A549 (cell line): Measurements from ENCODE around the gene CNOT10. TPM values are rescaled to one million over a fixed set of nuclear protein-coding genes. Genes with fewer than 3 reads are reported as not detected.

ENCODE experiments used
- ATAC-seq, 2 experiments: fragments of 200-7000 bp in 1 of 2; fragments of >200 bp in 1 of 2; cut with Nextera tagmentation in 1 of 2; cut with Tn5 transposase in 1 of 2; 3 replicates each; pipeline versions ENCODE4 v1.8.0 to v1.9.1; 2018 to 2020; ENCODE audit warnings: mild to moderate bottlenecking in 1 of 2, moderate library complexity in 1 of 2
- CTCF ChIA-PET: fragments of 300-600 bp; sonication (Branson Sonifier 250); formaldehyde crosslinking; extraction: SDS; loops from one replicate; lab custom pipeline; 2021; ENCODE audit warnings: antibody characterized with exemption, inconsistent platforms; lab: Yijun Ruan, JAX
- POLR2A ChIA-PET: fragments of 350-600 bp; formaldehyde crosslinking; extraction: SDS; loops from one replicate; lab custom pipeline; 2021; ENCODE audit warnings: antibody characterized with exemption, inconsistent platforms; lab: Yijun Ruan, JAX
- DNase-seq, 2 experiments: peaks; one replicate each; pipeline versions ENCODE4 v3.0.0 to v3.0.0-alpha.2; 2011 to 2016; ENCODE audit warnings: low read depth in 1 of 2, low spot score in 1 of 2
- FAIRE-seq: peaks from 2 replicates; lab custom pipeline; 2011; peaks lifted over from hg19 to GRCh38; lab: Jason Lieb, UNC
- H3K27ac ChIP-seq, 2 experiments: fragments of >200 bp; sonication (Bioruptor Twin); formaldehyde crosslinking; 3 replicates each; pipeline ENCODE4 v1.5.1; 2016 to 2017
- H3K4me1 ChIP-seq: fragments of >200 bp; sonication (Bioruptor Twin); formaldehyde crosslinking; 3 replicates; pipeline ENCODE4 v1.6.1; 2016
- H3K4me2 ChIP-seq: fragments of >200 bp; sonication (Bioruptor Twin); formaldehyde crosslinking; 3 replicates; pipeline ENCODE4 v1.6.1; 2016
- H3K4me3 ChIP-seq: fragments of >200 bp; sonication (Bioruptor Twin); formaldehyde crosslinking; 3 replicates; pipeline ENCODE4 v1.5.1; 2016
- H3K9me3 ChIP-seq: fragments of >200 bp; sonication (Bioruptor Twin); formaldehyde crosslinking; 3 replicates; pipeline ENCODE4 v1.6.1; 2016
- ATOH8 ChIP-seq: fragments of 250-450 bp; sonication (Bioruptor Pico); IDR thresholded peaks from 2 replicates; pipeline ENCODE4 v1.5.0; 2020; ENCODE audit warnings: low read depth, mild to moderate bottlenecking, moderate library complexity
- BCL3 ChIP-seq: fragments of >200 bp; sonication (Bioruptor Twin); formaldehyde crosslinking; IDR thresholded peaks from 3 replicates; pipeline ENCODE4 v1.6.1; 2016
- CBX2 ChIP-seq: fragments of 200-600 bp; sonication (generic); IDR thresholded peaks from 2 replicates; pipeline ENCODE4 v1.6.1; 2016; ENCODE audit warnings: low read depth, mild to moderate bottlenecking, borderline replicate concordance
- EHMT2 ChIP-seq: fragments of 200-600 bp; sonication (generic); IDR thresholded peaks from 2 replicates; pipeline ENCODE4 v1.6.1; 2016; ENCODE audit warnings: antibody characterized with exemption, low read depth, mild to moderate bottlenecking, moderate library complexity
- ELK1 ChIP-seq: fragments of 150-350 bp; IDR thresholded peaks from 2 replicates; pipeline ENCODE4 v1.6.1; 2014; ENCODE audit warnings: low read depth, mild to moderate bottlenecking, low read length
- FOSB ChIP-seq: fragments of 250-450 bp; sonication (Bioruptor Pico); IDR thresholded peaks from 2 replicates; pipeline ENCODE4 v1.5.0; 2020; ENCODE audit warnings: mild to moderate bottlenecking, moderate library complexity
- FOSL2 ChIP-seq, 2 experiments: fragments of 450-650 bp in 1 of 2; fragments of >200 bp in 1 of 2; sonication (Bioruptor Twin) in 1 of 2; formaldehyde crosslinking; IDR thresholded peaks; 2 replicates each; pipeline versions ENCODE4 v1.5.0 to v1.6.1; 2016 to 2020; ENCODE audit warnings: mild to moderate bottlenecking in 1 of 2, moderate library complexity in 1 of 2
- GATA3 ChIP-seq: IDR thresholded peaks from 2 replicates; pipeline ENCODE4 v1.6.1; 2012; ENCODE audit warnings: borderline replicate concordance
- HDAC2 ChIP-seq: fragments of 200-600 bp; sonication (generic); IDR thresholded peaks from 2 replicates; pipeline ENCODE4 v1.6.1; 2016
- HOXB13 ChIP-seq: fragments of 250-450 bp; sonication (Bioruptor Pico); IDR thresholded peaks from 2 replicates; pipeline ENCODE4 v1.5.0; 2020; ENCODE audit warnings: low read depth, mild to moderate bottlenecking, moderate library complexity
- JUN ChIP-seq, 2 experiments: fragments of >200 bp; sonication (Bioruptor Twin); formaldehyde crosslinking; IDR thresholded peaks; 2 replicates in 1 of 2; 3 replicates in 1 of 2; pipeline ENCODE4 v1.6.1; 2016 to 2017
- JUNB ChIP-seq: fragments of >200 bp; sonication (Bioruptor Twin); formaldehyde crosslinking; IDR thresholded peaks from 2 replicates; pipeline ENCODE4 v1.6.1; 2016
- KDM1A ChIP-seq: fragments of 200-600 bp; sonication (generic); IDR thresholded peaks from 2 replicates; pipeline ENCODE4 v1.6.1; 2016; ENCODE audit warnings: low read depth, mild to moderate bottlenecking
- MAX ChIP-seq: IDR thresholded peaks from 2 replicates; pipeline ENCODE4 v1.6.1; 2012
- MAZ ChIP-seq: fragments of 150-350 bp; IDR thresholded peaks from 2 replicates; pipeline ENCODE4 v1.6.1; 2014; ENCODE audit warnings: antibody characterized with exemption, low read depth, low read length, borderline replicate concordance
- NFE2L2 ChIP-seq: fragments of 150-350 bp; conservative IDR thresholded peaks from 2 replicates; pipeline ENCODE4 v1.6.1; 2014; ENCODE audit warnings: low read length
- NPAS2 ChIP-seq: fragments of 250-450 bp; sonication (Bioruptor Pico); IDR thresholded peaks from 2 replicates; pipeline ENCODE4 v1.8.0; 2022; ENCODE audit warnings: mild to moderate bottlenecking, moderate library complexity, borderline replicate concordance
- NR3C1 ChIP-seq: fragments of >200 bp; sonication (Bioruptor Twin); formaldehyde crosslinking; IDR thresholded peaks from 3 replicates; pipeline ENCODE4 v1.6.1; 2017
- PHF8 ChIP-seq: fragments of 200-600 bp; sonication (generic); IDR thresholded peaks from 2 replicates; pipeline ENCODE4 v1.6.1; 2016; ENCODE audit warnings: low read depth, mild to moderate bottlenecking, antibody characterized with exemption, moderate library complexity, borderline replicate concordance
- POLR2A ChIP-seq: IDR thresholded peaks from 2 replicates; pipeline ENCODE4 v1.6.1; 2012; ENCODE audit warnings: mild to moderate bottlenecking, low read length
- POLR2AphosphoS2 ChIP-seq: conservative IDR thresholded peaks from 2 replicates; pipeline ENCODE4 v1.6.1; 2012; ENCODE audit warnings: low read length, improper control_type of control experiment, inconsistent platforms
- RAD21 ChIP-seq, 2 experiments: fragments of >200 bp in 1 of 2; sonication (Bioruptor Twin) in 1 of 2; formaldehyde crosslinking in 1 of 2; IDR thresholded peaks in 1 of 2; conservative IDR thresholded peaks in 1 of 2; 2 replicates in 1 of 2; 3 replicates in 1 of 2; pipeline ENCODE4 v1.6.1; 2012 to 2018; ENCODE audit warnings: inconsistent platforms in 1 of 2
- SMC3 ChIP-seq: fragments of >200 bp; sonication (Bioruptor Twin); formaldehyde crosslinking; IDR thresholded peaks from 3 replicates; pipeline ENCODE4 v1.6.1; 2018; ENCODE audit warnings: inconsistent platforms
- ZNF302 ChIP-seq: fragments of 250-450 bp; sonication (Bioruptor Pico); IDR thresholded peaks from 2 replicates; pipeline ENCODE4 v1.9.0; 2021; ENCODE audit warnings: inconsistent platforms, mild to moderate bottlenecking, moderate library complexity
- WGBS: methylation state at CpG from one replicate; pipeline ENCODE4 v1.1.6; 2017; ENCODE audit errors: missing lambda C conversion rate; 5-methylcytosine and 5-hydroxymethylcytosine counted together
- polyA plus RNA-seq, 4 experiments: library from polyadenylated mRNA; depleted of rRNA in 3 of 4; stranded (reverse); fragments of >200 nt; fragmentation: RNase III in 1 of 4; extraction: RNeasy Plus Mini Kit Qiagen cat#74134 plus additional on column Dnase treatment in 1 of 4; gene quantifications; 2 replicates in 3 of 4; 3 replicates in 1 of 4; pipeline ENCODE4 v1.2.3, GENCODE V29; 2011 to 2017

The CNOT10 gene
- polyA plus RNA-seq, 2 of the 4 experiments (the other 2 are of a cell fraction): 23.6 to 43.2 TPM

GRCh38 chr3:32699429-32699828 is 14.4 kb downstream of the CNOT10 start:
- 91% methylated on average over 2 of the region's 2 CpGs for WGBS
- Histone ChIP-seq H3K4me2 (no peak overlapping the region), H3K4me1 (peaks cover 6% of the 10 kb centered on the region; the same call in 1 of the 3 replicates), H3K9me3 (no peaks in the 10 kb centered on the region), H3K27ac (no peak overlapping the region), H3K4me3 (no peak overlapping the region)
- FAIRE-seq (no peak), ATAC-seq (no peak), DNase-seq (no peak)
- no peak for TF ChIP-seq HDAC2
- no peak for TF ChIP-seq ZNF302 (CRISPR knock-in tag)
- TF ChIP-seq SMC3: no peak
- TF ChIP-seq POLR2AphosphoS2: no peak
- TF ChIP-seq GATA3: no peak
- TF ChIP-seq JUNB: no peak
- no peak for TF ChIP-seq NFE2L2
- no peak for TF ChIP-seq RAD21 (conservative IDR thresholded peaks at IDR 0.05 in 1 of 2, IDR thresholded peaks at IDR 0.05 in 1 of 2)
- no peak for TF ChIP-seq PHF8
- TF ChIP-seq MAZ: no peak
- no peak for TF ChIP-seq POLR2A
- no peak for TF ChIP-seq KDM1A
- no peak for TF ChIP-seq BCL3
- ChIA-PET CTCF (no interaction called here), POLR2A (no interaction called here)

GRCh38 chr3:32700244-32700643 is 15.3 kb downstream of the CNOT10 start:
- POLR2A ChIA-PET: no interaction called here
- Histone ChIP-seq H3K4me2 (no peak overlapping the region), H3K27ac (no peak overlapping the region), H3K9me3 (no peaks in the 10 kb centered on the region), H3K4me3 (no peak overlapping the region), H3K4me1 (peaks cover 6% of the 10 kb centered on the region; the same call in 1 of the 3 replicates)
- no peak for TF ChIP-seq JUN (IDR thresholded peaks at IDR 0.05)
- CTCF ChIA-PET: interaction anchor here (0.9 kb wide), 1 partner anchor 14 kb away, joined by 3 read pairs; no protein-coding TSS in a partner anchor
- whole genome bisulfite sequencing: 79% methylated on average over 6 of the region's 6 CpGs
- no peak for ATAC-seq
- no peak for FAIRE-seq
- no peak for DNase-seq

GRCh38 chr3:32703491-32703972 is 18.5 kb downstream of the CNOT10 start:
- DNase-seq: peak in 1 of 2 experiments; percentile 13
- FAIRE-seq: no peak
- Histone ChIP-seq H3K27ac (peak overlapping the region in 1 of 2 experiments; percentile 28; a peak in 1 of 6 replicates), H3K4me2 (peak overlapping the region; percentile 6; the same call in 2 of the 3 replicates), H3K9me3 (no peaks in the 10 kb centered on the region), H3K4me1 (peaks cover 6% of the 10 kb centered on the region; the same call in 1 of the 3 replicates), H3K4me3 (no peak overlapping the region)
- ChIA-PET CTCF (interaction anchor here (1.5 kb wide), 1 partner anchor 18 kb away, joined by 4 read pairs; the partner anchor contains the start of gene CNOT10), POLR2A (no interaction called here)
- peak in 1 of 2 experiments; percentile 50; a peak in 1 of 6 replicates for ATAC-seq
- TF ChIP-seq JUNB: no peak
- TF ChIP-seq ZNF302 (CRISPR knock-in tag): no peak
- no peak for TF ChIP-seq GATA3
- no peak for TF ChIP-seq HOXB13 (CRISPR knock-in tag)
- no peak for TF ChIP-seq EHMT2
- no peak for TF ChIP-seq NFE2L2
- TF ChIP-seq MAX: no peak
- TF ChIP-seq FOSL2 (IDR thresholded peaks at IDR 0.05): no peak
- TF ChIP-seq FOSL2 (CRISPR knock-in tag; IDR thresholded peaks at IDR 0.05): no peak
- no peak for TF ChIP-seq PHF8
- 95% methylated on average over 1 of the region's 1 CpG for WGBS

- POLR2A ChIA-PET: no interaction called here
- DNase-seq: no peak
Measured at GRCh38 chr3:32705232-32705631, 20.2 kb downstream of the CNOT10 start.

More at GRCh38 chr3:32705232-32705631, 20.2 kb downstream of the CNOT10 start:
- CTCF ChIA-PET: no interaction called here
- no peak overlapping the region for H3K4me2 ChIP-seq
- TF ChIP-seq CBX2 (no peak), NR3C1 (no peak), JUN (IDR thresholded peaks at IDR 0.05) (no peak), ZNF302 (CRISPR knock-in tag) (no peak), NFE2L2 (no peak), ATOH8 (no peak), MAZ (no peak), HOXB13 (CRISPR knock-in tag) (no peak), NPAS2 (no peak), FOSB (no peak), ELK1 (no peak)
- TF ChIP-seq, all 56 proteins: peak for 0
- Histone ChIP-seq H3K4me3 (no peak overlapping the region), H3K27ac (no peak overlapping the region), H3K9me3 (no peaks in the 10 kb centered on the region), H3K4me1 (peaks cover 6% of the 10 kb centered on the region; the same call in 1 of the 3 replicates)
- ATAC-seq: no peak
- FAIRE-seq: no peak
- 89% methylated on average over 2 of the region's 2 CpGs for WGBS
